SK-N-MC (cell line): Measurements from ENCODE around the gene OR51E1.

ENCODE experiments used
- DNase-seq: peaks from one replicate; pipeline ENCODE4 v3.0.0-alpha.2; 2011; ENCODE audit warnings: low read depth, low spot score
- H3K27ac ChIP-seq: fragments of 200-600 bp; sonication (generic); 2 replicates; pipeline ENCODE4 v1.5.1; 2016; ENCODE audit warnings: mixed run types
- H3K36me3 ChIP-seq: fragments of 200-600 bp; sonication (generic); 2 replicates; pipeline ENCODE4 v1.6.1; 2017; ENCODE audit warnings: antibody characterized with exemption, low read length, mixed read lengths; ENCODE audit not compliant: insufficient read depth
- H3K4me3 ChIP-seq: fragments of 200-600 bp; sonication (generic); 2 replicates; pipeline ENCODE4 v1.5.1; 2016
- H3K9ac ChIP-seq: fragments of 200-600 bp; sonication (generic); 2 replicates; pipeline ENCODE4 v1.8.0; 2017; ENCODE audit warnings: mixed run types, mixed read lengths; ENCODE audit not compliant: insufficient read length
- H3K9me3 ChIP-seq: fragments of 200-600 bp; sonication (generic); 2 replicates; pipeline ENCODE4 v1.6.1; 2017; ENCODE audit warnings: low read depth, mild to moderate bottlenecking, antibody characterized with exemption, low read length, moderate library complexity, mixed read lengths
- EZH2 ChIP-seq: fragments of 200-600 bp; sonication (generic); IDR thresholded peaks from one replicate; pipeline ENCODE4 v1.6.1; 2017; ENCODE audit warnings: antibody characterized with exemption
- FOXP2 ChIP-seq: optimal IDR thresholded peaks from 2 replicates; pipeline ENCODE3; 2011; ENCODE audit warnings: mild to moderate bottlenecking, moderate library complexity; ENCODE audit not compliant: insufficient read depth; ENCODE audit errors: extremely low read length, control extremely low read depth
- POLR2AphosphoS5 ChIP-seq: IDR thresholded peaks from 2 replicates; pipeline ENCODE4 v1.6.1; 2012; ENCODE audit warnings: mild to moderate bottlenecking, low read depth, low read length, borderline replicate concordance

OR51E1 gene

GRCh38 chr11:4695442-4695841, 51.7 kb downstream of the OR51E1 start:
- H3K4me3 ChIP-seq = no peak overlapping the region
- H3K9ac ChIP-seq = no peak overlapping the region
- no peak for DNase-seq
- TF ChIP-seq EZH2 (no peak), FOXP2 (no peak), POLR2AphosphoS5 (no peak)
- no peaks in the 10 kb centered on the region for H3K36me3 ChIP-seq
- H3K27ac ChIP-seq = no peak overlapping the region
- no peaks in the 10 kb centered on the region for H3K9me3 ChIP-seq

GRCh38 chr11:4697585-4697984, 53.8 kb downstream of the OR51E1 start, which contains the start of gene OR51E2:
TSS of gene OR51E2 (minus strand) at chr11:4697853. CDS start at chr11:4682711, 15,142 bp downstream.
- Histone ChIP-seq H3K9me3 (no peaks in the 10 kb centered on the region), H3K36me3 (no peaks in the 10 kb centered on the region), H3K27ac (no peak within 1 kb of the TSS), H3K4me3 (no peak within 1 kb of the TSS), H3K9ac (no peak within 1 kb of the TSS)
- TF ChIP-seq POLR2AphosphoS5 (no peak), FOXP2 (no peak)
- DNase-seq = no peak

- no peak for TF ChIP-seq EZH2
- no peak for TF ChIP-seq FOXP2
- TF ChIP-seq POLR2AphosphoS5 = no peak
- no peak overlapping the region for H3K27ac ChIP-seq
- no peaks in the 10 kb centered on the region for H3K9me3 ChIP-seq
- no peak for DNase-seq
- no peak overlapping the region for H3K4me3 ChIP-seq
- no peaks in the 10 kb centered on the region for H3K36me3 ChIP-seq
- H3K9ac ChIP-seq = no peak overlapping the region
Measured at GRCh38 chr11:4699697-4700435, 56.1 kb downstream of the OR51E1 start.

GRCh38 chr11:4700436-4700820, 56.6 kb downstream of the OR51E1 start:
- no peak overlapping the region for H3K9ac ChIP-seq
- no peak overlapping the region for H3K27ac ChIP-seq
- no peaks in the 10 kb centered on the region for H3K36me3 ChIP-seq
- no peaks in the 10 kb centered on the region for H3K9me3 ChIP-seq
- H3K4me3 ChIP-seq = no peak overlapping the region
- no peak for TF ChIP-seq EZH2
- no peak for TF ChIP-seq POLR2AphosphoS5
- no peak for TF ChIP-seq FOXP2
- no peak for DNase-seq

- no peak for DNase-seq
- Histone ChIP-seq H3K4me3 (no peak within 1 kb of the TSS), H3K27ac (no peak within 1 kb of the TSS), H3K36me3 (no peaks in the 10 kb centered on the region), H3K9ac (no peak within 1 kb of the TSS), H3K9me3 (no peaks in the 10 kb centered on the region)
- TF ChIP-seq POLR2AphosphoS5 = no peak
- TF ChIP-seq FOXP2 = no peak
- no peak for TF ChIP-seq EZH2
Measured at GRCh38 chr11:4704054-4704789, 60.4 kb downstream of the OR51E1 start, which contains the start of gene MMP26. TSS of gene MMP26 (plus strand) at chr11:4704784.

GRCh38 chr11:4704790-4705334, 61.1 kb downstream of the OR51E1 start:
- Histone ChIP-seq H3K9me3 (no peaks in the 10 kb centered on the region), H3K4me3 (no peak overlapping the region), H3K27ac (no peak overlapping the region), H3K36me3 (no peaks in the 10 kb centered on the region), H3K9ac (no peak overlapping the region)
- DNase-seq = no peak
- TF ChIP-seq EZH2 (no peak), POLR2AphosphoS5 (no peak), FOXP2 (no peak)
